Endothelial cell of umbilical vein (primary cell): Measurements from ENCODE around the gene RASD1.

Experiments used
- CTCF ChIP-seq, 2 donors: IDR thresholded peaks; 1 replicate in 1 of 2; 2 replicates in 1 of 2; pipeline ENCODE4 v1.5.1; 2011; ENCODE audit warnings: low read length in 2 of 2, mild to moderate bottlenecking in 2 of 2, moderate library complexity in 2 of 2, control low read depth in 1 of 2, inconsistent platforms in 1 of 2, low read depth in 1 of 2; ENCODE audit not compliant: insufficient read depth in 1 of 2; ENCODE audit errors: extremely low read depth in 1 of 2
- EZH2 ChIP-seq: IDR thresholded peaks from 2 replicates; pipeline ENCODE4 v1.6.1; 2012; ENCODE audit warnings: borderline replicate concordance, low read depth, mild to moderate bottlenecking, moderate library complexity, low read length, inconsistent platforms; ENCODE audit not compliant: severe bottlenecking
- FOS ChIP-seq: IDR thresholded peaks from 2 replicates; pipeline ENCODE4 v1.6.1; 2011; ENCODE audit warnings: mild to moderate bottlenecking, low read length, moderate library complexity, borderline replicate concordance; ENCODE audit not compliant: insufficient read depth
- GATA2 ChIP-seq: IDR thresholded peaks from 2 replicates; pipeline ENCODE4 v1.7.0; 2011; ENCODE audit warnings: low read depth, mild to moderate bottlenecking, moderate library complexity, mixed read lengths, low read length; ENCODE audit not compliant: insufficient read length, insufficient read depth
- POLR2A ChIP-seq: IDR thresholded peaks from 2 replicates; pipeline ENCODE4 v1.6.1; 2012; ENCODE audit warnings: low read depth, mild to moderate bottlenecking, control low read depth, low read length
- POLR2AphosphoS5 ChIP-seq: IDR thresholded peaks from 2 replicates; pipeline ENCODE4 v1.6.1; 2012; ENCODE audit warnings: low read depth, mild to moderate bottlenecking, control low read depth, low read length, moderate library complexity; ENCODE audit not compliant: insufficient read depth

GRCh38 chr17:17481860-17482259 lies 14.3 kb downstream of the RASD1 start:
- TF ChIP-seq EZH2 (no peak), CTCF (IDR thresholded peaks at IDR 0.05; ENCODE audit: extremely low read depth in 1 of 2, insufficient read depth in 1 of 2, low read depth in 1 of 2, low read length in 2 of 2) (no peak), GATA2 (no peak), FOS (no peak), POLR2A (no peak), POLR2AphosphoS5 (no peak)
